ENCODE results near the gene NEDD4L. TPM values are rescaled to one million over a fixed set of nuclear protein-coding genes. Genes with fewer than 3 reads are reported as not detected.

The NEDD4L gene
- total RNA-seq, 2 experiments from 2014 or later, result 11.2 to 13.7 TPM

GRCh38 chr18:58032233-58032632 lies 11.8 kb upstream of the NEDD4L start:
- no peaks in the 10 kb centered on the region for H3K9me3 Mint-ChIP-seq
- DNase-seq, result no peak
- ChIA-PET CTCF (no interaction called here), POLR2A (no interaction called here)
- no peak for ATAC-seq (ENCODE audit: poor library complexity)
- no peak overlapping the region for H3K4me3 ChIP-seq (ENCODE audit: low read length)
- no peak overlapping the region for H3K4me3 Mint-ChIP-seq
- H3K36me3 ChIP-seq (ENCODE audit: insufficient read depth, low read length), result no peaks in the 10 kb centered on the region
- peaks cover 0 to 7% of the 10 kb centered on the region in 2 experiments for H3K27me3 ChIP-seq (ENCODE audit: control insufficient read depth in 1 of 2, insufficient read depth in 2 of 2, low read length in 2 of 2)
- H3K27me3 Mint-ChIP-seq, result peaks cover 32% of the 10 kb centered on the region
- no peaks in the 10 kb centered on the region for H3K9me3 ChIP-seq (ENCODE audit: control insufficient read depth in 1 of 2, insufficient read depth in 1 of 2, low read length in 2 of 2)
- no peak overlapping the region for H3K27ac ChIP-seq (ENCODE audit: low read depth in 1 of 2, low read length in 2 of 2)
- H3K36me3 Mint-ChIP-seq (ENCODE audit: low read depth), result no peaks in the 10 kb centered on the region
- intact Hi-C loops (cut with DNase I, micrococcal nuclease), result no loop called here
- no peaks in the 10 kb centered on the region for H3K4me1 ChIP-seq (ENCODE audit: insufficient read depth, low read length)
- TF ChIP-seq, protein P1, sequence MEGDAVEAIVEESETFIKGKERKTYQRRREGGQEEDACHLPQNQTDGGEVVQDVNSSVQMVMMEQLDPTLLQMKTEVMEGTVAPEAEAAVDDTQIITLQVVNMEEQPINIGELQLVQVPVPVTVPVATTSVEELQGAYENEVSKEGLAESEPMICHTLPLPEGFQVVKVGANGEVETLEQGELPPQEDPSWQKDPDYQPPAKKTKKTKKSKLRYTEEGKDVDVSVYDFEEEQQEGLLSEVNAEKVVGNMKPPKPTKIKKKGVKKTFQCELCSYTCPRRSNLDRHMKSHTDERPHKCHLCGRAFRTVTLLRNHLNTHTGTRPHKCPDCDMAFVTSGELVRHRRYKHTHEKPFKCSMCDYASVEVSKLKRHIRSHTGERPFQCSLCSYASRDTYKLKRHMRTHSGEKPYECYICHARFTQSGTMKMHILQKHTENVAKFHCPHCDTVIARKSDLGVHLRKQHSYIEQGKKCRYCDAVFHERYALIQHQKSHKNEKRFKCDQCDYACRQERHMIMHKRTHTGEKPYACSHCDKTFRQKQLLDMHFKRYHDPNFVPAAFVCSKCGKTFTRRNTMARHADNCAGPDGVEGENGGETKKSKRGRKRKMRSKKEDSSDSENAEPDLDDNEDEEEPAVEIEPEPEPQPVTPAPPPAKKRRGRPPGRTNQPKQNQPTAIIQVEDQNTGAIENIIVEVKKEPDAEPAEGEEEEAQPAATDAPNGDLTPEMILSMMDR (IDR thresholded peaks at IDR 0.05), result no peak
- no peaks in the 10 kb centered on the region for H3K4me1 Mint-ChIP-seq (ENCODE audit: low read depth)
- no peak overlapping the region for H3K27ac Mint-ChIP-seq

GRCh38 chr18:58033216-58033615 lies 10.8 kb upstream of the NEDD4L start:
- no peaks in the 10 kb centered on the region for H3K36me3 ChIP-seq (ENCODE audit: insufficient read depth, low read length)
- H3K9me3 ChIP-seq (ENCODE audit: control insufficient read depth in 1 of 2, insufficient read depth in 1 of 2, low read length in 2 of 2), result no peaks in the 10 kb centered on the region
- Mint-ChIP-seq H3K27ac (no peak overlapping the region), H3K27me3 (peaks cover 32% of the 10 kb centered on the region), H3K4me1 (ENCODE audit: low read depth) (no peaks in the 10 kb centered on the region), H3K9me3 (no peaks in the 10 kb centered on the region), H3K36me3 (ENCODE audit: low read depth) (no peaks in the 10 kb centered on the region), H3K4me3 (no peak overlapping the region)
- TF ChIP-seq, protein P1 (IDR thresholded peaks at IDR 0.05), result no peak
- intact Hi-C loops (cut with DNase I, micrococcal nuclease), result no loop called here
- no peak overlapping the region for H3K4me3 ChIP-seq (ENCODE audit: low read length)
- no peaks in the 10 kb centered on the region for H3K4me1 ChIP-seq (ENCODE audit: insufficient read depth, low read length)
- ATAC-seq (ENCODE audit: poor library complexity) (no peak), DNase-seq (no peak)
- peaks cover 0 to 7% of the 10 kb centered on the region in 2 experiments for H3K27me3 ChIP-seq (ENCODE audit: control insufficient read depth in 1 of 2, insufficient read depth in 2 of 2, low read length in 2 of 2)
- ChIA-PET POLR2A (no interaction called here), CTCF (no interaction called here)
- no peak overlapping the region for H3K27ac ChIP-seq (ENCODE audit: low read depth in 1 of 2, low read length in 2 of 2)

- intact Hi-C loops (cut with DNase I, micrococcal nuclease), result no loop called here
- Mint-ChIP-seq H3K27me3 (peaks cover 32% of the 10 kb centered on the region), H3K9me3 (no peaks in the 10 kb centered on the region), H3K4me1 (ENCODE audit: low read depth) (no peaks in the 10 kb centered on the region), H3K4me3 (no peak overlapping the region), H3K36me3 (ENCODE audit: low read depth) (no peaks in the 10 kb centered on the region), H3K27ac (no peak overlapping the region)
- ATAC-seq (ENCODE audit: poor library complexity) (no peak), DNase-seq (no peak)
- H3K4me3 ChIP-seq (ENCODE audit: low read length), result no peak overlapping the region
- no peaks in the 10 kb centered on the region for H3K4me1 ChIP-seq (ENCODE audit: insufficient read depth, low read length)
- no peak overlapping the region for H3K27ac ChIP-seq (ENCODE audit: low read depth in 1 of 2, low read length in 2 of 2)
- TF ChIP-seq, protein P1 (IDR thresholded peaks at IDR 0.05), result no peak
- no peaks in the 10 kb centered on the region for H3K9me3 ChIP-seq (ENCODE audit: control insufficient read depth in 1 of 2, insufficient read depth in 1 of 2, low read length in 2 of 2)
- H3K27me3 ChIP-seq (ENCODE audit: control insufficient read depth in 1 of 2, insufficient read depth in 2 of 2, low read length in 2 of 2), result peaks cover 0 to 7% of the 10 kb centered on the region in 2 experiments
- ChIA-PET CTCF (no interaction called here), POLR2A (no interaction called here)
- no peaks in the 10 kb centered on the region for H3K36me3 ChIP-seq (ENCODE audit: insufficient read depth, low read length)
Observed at GRCh38 chr18:58034370-58034769, 9.7 kb upstream of the NEDD4L start.

All from CD4-positive, alpha-beta T cell (primary cell).